Cardiac muscle cell (in vitro differentiated cells and primary cell): Measurements from ENCODE around the gene SHISAL1. TPM values are rescaled to one million over a fixed set of nuclear protein-coding genes. Genes with fewer than 3 reads are reported as not detected.

Source experiments
- DNase-seq, 2 donors: peaks; one replicate each; pipeline versions ENCODE4 v3.0.0 to v3.0.0-alpha.2; 2010 to 2017; ENCODE audit warnings: low read depth in 1 of 2, low spot score in 1 of 2
- H3K27ac ChIP-seq: fragments of 200-600 bp; sonication (generic); 2 replicates; pipeline ENCODE4 v1.5.1; 2016
- H3K27me3 ChIP-seq: fragments of 200-600 bp; sonication (generic); 2 replicates; pipeline ENCODE4 v1.6.0; 2016; ENCODE audit warnings: control low read depth
- H3K36me3 ChIP-seq: fragments of 200-600 bp; sonication (generic); 2 replicates; pipeline ENCODE4 v1.5.1; 2016; ENCODE audit warnings: control low read depth
- H3K4me1 ChIP-seq: fragments of 200-600 bp; sonication (generic); 2 replicates; pipeline ENCODE4 v1.8.1; 2017; ENCODE audit warnings: low read depth, mild to moderate bottlenecking, mixed run types
- H3K4me3 ChIP-seq: fragments of 200-600 bp; sonication (generic); 2 replicates; pipeline ENCODE4 v1.5.1; 2016; ENCODE audit warnings: mild to moderate bottlenecking
- H3K9me3 ChIP-seq: fragments of 200-600 bp; sonication (generic); 2 replicates; pipeline ENCODE4 v1.5.1; 2017; ENCODE audit warnings: low read depth, mild to moderate bottlenecking, control low read depth
- CTCF ChIP-seq: IDR thresholded peaks from 2 replicates; pipeline ENCODE4 v1.5.1; 2012; ENCODE audit warnings: low read depth, mild to moderate bottlenecking, low read length
- polyA plus RNA-seq: library from polyadenylated mRNA; unstranded; fragments of >200 nt; fragmentation: Nextera tagmentation; extraction: Ambion mirVana; gene quantifications from 2 replicates; pipeline ENCODE4 v1.2.1, GENCODE V29; 2016
- total RNA-seq: library from RNA; depleted of rRNA; stranded (reverse); fragments of >200 nt; gene quantifications from 2 replicates; pipeline ENCODE4 v1.2.3, GENCODE V29; 2016

SHISAL1 gene
- total and polyA plus RNA-seq, 2 experiments from 2014 or later: 0.40 to 2.8 TPM

GRCh38 chr22:44342347-44342956 lies 29.7 kb upstream of the SHISAL1 start:
- DNase-seq: no peak
- Histone ChIP-seq H3K27me3 (no peaks in the 10 kb centered on the region), H3K9me3 (no peaks in the 10 kb centered on the region), H3K4me3 (no peak overlapping the region), H3K27ac (peak overlapping the region; percentile 74), H3K4me1 (peaks cover 11% of the 10 kb centered on the region), H3K36me3 (no peaks in the 10 kb centered on the region)
- TF ChIP-seq CTCF: no peak

DNA sequence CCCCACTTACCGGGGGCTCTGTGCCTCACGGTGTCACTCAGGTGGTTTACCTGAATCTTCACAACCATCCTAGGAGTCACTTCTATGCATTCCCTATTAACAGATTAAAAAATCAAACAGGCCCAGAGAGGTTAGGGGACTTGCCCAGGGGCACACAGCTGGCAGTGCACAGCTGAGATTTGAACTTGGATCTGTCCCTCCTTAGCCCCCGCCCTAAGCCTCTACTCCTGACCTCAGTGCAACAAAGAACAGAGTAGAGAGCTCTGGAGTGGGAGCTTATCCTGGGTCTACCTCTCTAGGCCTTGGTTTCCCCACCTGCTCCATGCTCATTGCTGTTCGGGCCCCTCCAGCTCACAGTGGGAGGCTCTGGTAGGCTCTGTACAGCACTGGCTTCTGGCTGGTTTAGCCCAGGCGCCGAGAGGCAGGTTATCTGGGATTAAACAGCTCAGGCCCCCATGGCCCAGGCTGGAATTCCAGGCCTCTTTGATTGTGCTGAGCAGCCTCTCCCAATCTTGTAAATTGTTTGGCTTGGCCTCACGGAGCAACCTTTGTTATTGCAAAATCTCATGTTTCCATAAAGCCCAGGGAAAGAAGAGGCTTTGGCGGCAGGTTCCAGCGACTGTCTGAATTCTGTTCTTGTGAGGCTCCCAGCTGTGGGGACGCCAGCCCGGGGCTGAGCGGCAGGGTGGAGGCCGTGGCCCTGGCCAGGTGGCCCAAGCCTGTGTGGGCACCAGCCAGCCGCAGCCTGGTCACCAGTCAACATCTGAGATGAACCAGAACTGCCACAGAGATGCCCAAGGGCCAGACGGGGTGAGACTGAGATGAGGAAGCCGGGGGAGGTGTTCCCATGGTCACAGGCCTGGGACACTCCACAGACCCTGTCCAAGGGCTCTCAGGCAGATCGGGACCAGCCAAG lies 28.9 kb upstream of the SHISAL1 start:
- peaks cover 4% of the 10 kb centered on the region for H3K4me1 ChIP-seq
- no peaks in the 10 kb centered on the region for H3K36me3 ChIP-seq
- no peak overlapping the region for H3K4me3 ChIP-seq
- peak; percentile 61 to 77 for DNase-seq
- H3K9me3 ChIP-seq: no peaks in the 10 kb centered on the region
- H3K27ac ChIP-seq: peak overlapping the region; percentile 74
- peaks cover 4% of the 10 kb centered on the region for H3K27me3 ChIP-seq
- TF ChIP-seq CTCF: no peak

DNA sequence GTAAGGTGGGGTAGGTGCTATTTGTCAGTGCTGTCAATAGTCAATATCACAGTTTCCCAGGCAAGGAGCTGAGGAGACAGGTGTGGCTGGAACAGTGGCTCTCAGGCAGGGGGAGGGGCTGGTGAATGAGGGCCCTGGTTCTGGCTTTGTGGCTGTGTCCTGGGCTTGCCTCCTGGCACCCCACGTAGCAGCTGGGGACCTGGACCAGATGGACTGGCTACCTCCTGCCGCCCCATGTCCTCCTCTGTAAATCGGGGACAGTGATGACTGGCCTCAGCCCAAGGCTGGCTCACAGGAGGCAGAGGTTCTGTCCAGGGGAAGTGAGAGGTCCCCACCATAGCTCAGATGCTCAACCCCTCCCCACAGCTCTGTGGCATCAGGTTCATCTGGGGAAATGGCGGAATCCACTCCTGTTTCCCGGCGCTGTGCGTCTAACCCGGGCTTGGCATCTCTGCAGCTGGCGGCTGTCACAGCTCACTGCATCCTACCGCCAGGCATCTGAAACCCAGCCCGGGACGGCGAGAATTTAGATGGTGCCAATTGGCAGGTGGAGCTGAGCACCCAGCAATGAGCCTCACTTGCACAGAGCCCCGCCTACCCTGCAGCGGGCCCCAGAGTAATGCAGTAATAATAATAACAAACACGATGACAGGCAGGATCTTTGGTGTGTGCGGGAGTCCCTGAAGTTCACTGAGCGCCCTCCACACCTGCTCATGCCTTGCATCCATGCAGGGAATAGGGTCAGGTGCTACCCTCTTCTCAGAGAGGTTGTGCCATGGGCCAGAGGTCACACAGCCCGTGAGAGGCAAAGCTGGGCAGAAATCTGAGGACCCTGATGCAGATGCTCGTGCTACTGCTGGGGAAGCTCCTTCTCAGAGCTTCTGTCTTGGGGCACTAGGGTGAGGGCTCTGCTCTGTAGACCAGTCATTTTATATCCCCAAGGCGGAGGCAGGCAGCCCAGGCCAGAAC lies 27.8 kb upstream of the SHISAL1 start:
- Histone ChIP-seq H3K27ac (no peak overlapping the region), H3K27me3 (peaks cover 7% of the 10 kb centered on the region), H3K36me3 (no peaks in the 10 kb centered on the region), H3K4me3 (no peak overlapping the region), H3K4me1 (peaks cover 4% of the 10 kb centered on the region), H3K9me3 (no peaks in the 10 kb centered on the region)
- DNase-seq: no peak
- TF ChIP-seq CTCF: no peak

DNA sequence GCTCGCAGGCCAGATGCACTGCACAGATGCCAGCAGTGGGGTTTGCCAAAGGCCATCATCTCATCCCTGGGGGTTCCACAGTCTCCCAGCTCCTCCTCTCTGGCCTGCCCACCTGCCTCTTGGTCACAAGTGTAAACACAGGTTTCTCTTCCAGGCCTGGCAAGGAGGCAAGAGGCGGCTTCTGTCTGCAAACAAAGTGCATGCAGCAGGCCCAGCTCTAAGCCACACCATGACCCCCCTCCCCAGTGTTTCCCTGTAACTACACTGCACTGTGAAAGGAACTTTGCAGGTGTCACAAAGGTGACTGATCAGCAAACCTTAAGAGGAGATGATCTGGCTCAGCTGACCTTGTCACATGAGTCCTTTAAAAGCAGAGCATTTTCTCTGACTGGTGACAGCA lies 26.2 kb upstream of the SHISAL1 start:
- no peak overlapping the region for H3K27ac ChIP-seq
- DNase-seq: no peak
- TF ChIP-seq CTCF: no peak
- H3K4me3 ChIP-seq: no peak overlapping the region
- no peaks in the 10 kb centered on the region for H3K9me3 ChIP-seq
- no peaks in the 10 kb centered on the region for H3K36me3 ChIP-seq
- peaks cover 4% of the 10 kb centered on the region for H3K4me1 ChIP-seq
- peaks cover 12% of the 10 kb centered on the region for H3K27me3 ChIP-seq

DNA sequence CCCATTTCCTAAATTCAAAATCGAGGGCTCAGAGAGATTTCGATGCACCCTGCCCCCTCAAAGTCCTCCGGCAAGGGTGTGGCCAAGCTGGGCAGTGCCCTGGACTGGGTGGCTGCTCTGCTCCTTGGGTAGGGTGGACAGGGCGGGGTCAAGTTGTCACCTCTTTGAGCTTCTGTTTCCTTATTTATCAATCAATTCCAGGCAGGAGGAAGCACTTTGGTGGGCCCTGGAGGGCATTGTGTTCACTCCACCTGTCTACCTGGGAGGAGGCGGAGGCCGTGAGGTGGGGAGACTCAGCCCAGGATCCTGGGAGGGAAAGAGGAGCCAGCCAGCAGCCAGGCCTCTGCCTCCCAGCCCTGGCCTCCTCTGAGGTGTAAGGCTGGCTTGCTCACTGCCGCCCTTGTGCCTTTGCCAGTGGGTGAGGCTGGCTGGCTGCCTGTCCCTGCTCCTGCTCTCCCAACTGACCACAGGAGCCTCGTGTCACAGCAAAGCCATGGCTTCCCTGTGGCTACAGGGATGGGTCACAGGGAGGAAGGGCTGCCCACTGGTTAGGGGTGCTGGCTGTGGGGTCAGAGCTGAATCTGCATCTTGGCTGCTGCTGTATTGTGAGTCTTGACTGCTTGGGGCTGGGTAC lies 25.5 kb upstream of the SHISAL1 start:
- TF ChIP-seq CTCF: no peak
- Histone ChIP-seq H3K36me3 (no peaks in the 10 kb centered on the region), H3K9me3 (no peaks in the 10 kb centered on the region), H3K27me3 (peaks cover 18% of the 10 kb centered on the region), H3K4me3 (no peak overlapping the region), H3K27ac (no peak overlapping the region), H3K4me1 (peaks cover 4% of the 10 kb centered on the region)
- no peak for DNase-seq
